Stimulated activated CD8-positive, alpha-beta memory T cell treated with anti-CD3 and anti-CD28 coated beads, Interleukin-12 subunit alpha, Interleukin-12 subunit beta, amount 100 ng/mL, for 24 hours (primary cell): ENCODE data around the gene PDZD2.

Experiments
- DNase-seq: peaks from one replicate; pipeline ENCODE4 v3.0.0-alpha.2; 2020; ENCODE audit errors: extremely low read depth

Gene PDZD2

GRCh38 chr5:31931874-31932273 lies 292.9 kb downstream of the PDZD2 start:
- DNase-seq: no peak

GRCh38 chr5:31934156-31934555 lies 295.2 kb downstream of the PDZD2 start:
- no peak for DNase-seq

- no peak for DNase-seq
These were observed 296.8 kb downstream of the PDZD2 start for GRCh38 chr5:31935496-31936369.

- no peak for DNase-seq
These were observed 297.8 kb downstream of the PDZD2 start for GRCh38 chr5:31936683-31937082.

- no peak for DNase-seq
These were observed 298.3 kb downstream of the PDZD2 start for GRCh38 chr5:31937226-31937625.

GRCh38 chr5:31937703-31938102 lies 298.8 kb downstream of the PDZD2 start:
- no peak for DNase-seq

GRCh38 chr5:31939151-31939550 lies 300.2 kb downstream of the PDZD2 start:
- DNase-seq: no peak

GRCh38 chr5:31941151-31941755 lies 302.3 kb downstream of the PDZD2 start:
- no peak for DNase-seq

- no peak for DNase-seq
These were observed 303.6 kb downstream of the PDZD2 start for GRCh38 chr5:31942546-31942945.

GRCh38 chr5:31944684-31945445 lies 305.9 kb downstream of the PDZD2 start:
- DNase-seq: no peak

GRCh38 chr5:31948006-31948405 lies 309.1 kb downstream of the PDZD2 start:
- no peak for DNase-seq

GRCh38 chr5:31952067-31952466 lies 313.1 kb downstream of the PDZD2 start:
- DNase-seq: no peak

- DNase-seq: no peak
These were observed 315.2 kb downstream of the PDZD2 start for GRCh38 chr5:31954091-31954490.

GRCh38 chr5:31957151-31957550 lies 318.2 kb downstream of the PDZD2 start:
- no peak for DNase-seq

GRCh38 chr5:31962351-31962751 lies 323.4 kb downstream of the PDZD2 start:
- DNase-seq: no peak

- DNase-seq: no peak
These were observed 324.0 kb downstream of the PDZD2 start for GRCh38 chr5:31962871-31963307.

- DNase-seq: no peak
These were observed 324.6 kb downstream of the PDZD2 start for GRCh38 chr5:31963358-31964006.

GRCh38 chr5:31964007-31964360 lies 325.1 kb downstream of the PDZD2 start:
- no peak for DNase-seq

GRCh38 chr5:31965227-31965626 lies 326.3 kb downstream of the PDZD2 start:
- no peak for DNase-seq

- DNase-seq: no peak
These were observed 328.0 kb downstream of the PDZD2 start for GRCh38 chr5:31966936-31967335.

- DNase-seq: no peak
These were observed 328.5 kb downstream of the PDZD2 start for GRCh38 chr5:31967461-31967860.

GRCh38 chr5:31972558-31972957 lies 333.6 kb downstream of the PDZD2 start:
- no peak for DNase-seq
